D341Med (cell line): ENCODE results near the gene SCLY.
A peak's percentile ranks its signal among the peaks of the same experiment; 100 is the strongest.
"Not testable (repeated sequence)": the region's sequence is repeated elsewhere in the genome, so short reads cannot be mapped to it uniquely, and the experiment has no call there.

Experiments
- DNase-seq: peaks from one replicate; pipeline ENCODE4 v3.0.0; 2012; ENCODE audit warnings: low spot score

Gene SCLY

GRCh38 chr2:238040918-238041317, 19.9 kb upstream of the SCLY start:
- DNase-seq = no peak

GRCh38 chr2:238042090-238042489, 18.7 kb upstream of the SCLY start:
- DNase-seq = no peak

- DNase-seq = no peak
Measured at GRCh38 chr2:238042849-238043584, 17.8 kb upstream of the SCLY start.

GRCh38 chr2:238043851-238044250, 16.9 kb upstream of the SCLY start:
- no peak for DNase-seq

GRCh38 chr2:238045575-238045974, 15.2 kb upstream of the SCLY start:
- no peak for DNase-seq

- DNase-seq = no peak
Measured at GRCh38 chr2:238046725-238047270, 14.0 kb upstream of the SCLY start.

GRCh38 chr2:238053191-238053776, 7.5 kb upstream of the SCLY start:
- DNase-seq = no peak

GRCh38 chr2:238055841-238056240, 5.0 kb upstream of the SCLY start:
- DNase-seq = no peak

- DNase-seq = not testable (repeated sequence)
Measured at GRCh38 chr2:238057696-238058575, 2.9 kb upstream of the SCLY start.

- DNase-seq = no peak
Measured at GRCh38 chr2:238059505-238059904, 1.3 kb upstream of the SCLY start.

GRCh38 chr2:238060096-238060541, 682 bp upstream of the SCLY start:
- DNase-seq = no peak

GRCh38 chr2:238061315-238062202, 758 bp downstream of the SCLY start:
- peak; percentile 52 for DNase-seq

- no peak for DNase-seq
Measured at GRCh38 chr2:238063414-238064189, 2.8 kb downstream of the SCLY start.

GRCh38 chr2:238064376-238064775, 3.6 kb downstream of the SCLY start:
- no peak for DNase-seq

GRCh38 chr2:238065071-238065846, 4.5 kb downstream of the SCLY start:
- no peak for DNase-seq

GRCh38 chr2:238066218-238066617, 5.4 kb downstream of the SCLY start:
- DNase-seq = no peak

GRCh38 chr2:238066718-238067117, 5.9 kb downstream of the SCLY start:
- DNase-seq = not testable (repeated sequence)

GRCh38 chr2:238067939-238068338, 7.1 kb downstream of the SCLY start:
- no peak for DNase-seq

GRCh38 chr2:238069021-238069709, 8.4 kb downstream of the SCLY start:
- no peak for DNase-seq
